Neuron (in vitro differentiated cells): Measurements from ENCODE around the gene MIGA2.
"Not testable (repeated sequence)": the region's sequence is repeated elsewhere in the genome, so short reads cannot be mapped to it uniquely, and the experiment has no call there.

ENCODE experiments used
- H2AFZ ChIP-seq: one replicate; pipeline ENCODE4 v1.6.1; 2013; ENCODE audit warnings: low read depth, mild to moderate bottlenecking, inconsistent platforms, low read length, moderate library complexity
- H3K27me3 ChIP-seq: one replicate; pipeline ENCODE4 v1.6.1; 2013; ENCODE audit warnings: low read length; ENCODE audit not compliant: insufficient read depth
- H3K36me3 ChIP-seq: one replicate; pipeline ENCODE4 v1.6.1; 2013; ENCODE audit warnings: low read length; ENCODE audit not compliant: insufficient read depth
- H3K4me1 ChIP-seq: one replicate; pipeline ENCODE4 v1.6.1; 2013; ENCODE audit warnings: low read length; ENCODE audit not compliant: insufficient read depth
- H3K4me3 ChIP-seq: 2 replicates; pipeline ENCODE4 v1.5.1; 2013; ENCODE audit warnings: mild to moderate bottlenecking, low read length, moderate library complexity
- H3K9me3 ChIP-seq: one replicate; pipeline ENCODE4 v1.6.1; 2013; ENCODE audit warnings: low read length

Gene MIGA2

DNA sequence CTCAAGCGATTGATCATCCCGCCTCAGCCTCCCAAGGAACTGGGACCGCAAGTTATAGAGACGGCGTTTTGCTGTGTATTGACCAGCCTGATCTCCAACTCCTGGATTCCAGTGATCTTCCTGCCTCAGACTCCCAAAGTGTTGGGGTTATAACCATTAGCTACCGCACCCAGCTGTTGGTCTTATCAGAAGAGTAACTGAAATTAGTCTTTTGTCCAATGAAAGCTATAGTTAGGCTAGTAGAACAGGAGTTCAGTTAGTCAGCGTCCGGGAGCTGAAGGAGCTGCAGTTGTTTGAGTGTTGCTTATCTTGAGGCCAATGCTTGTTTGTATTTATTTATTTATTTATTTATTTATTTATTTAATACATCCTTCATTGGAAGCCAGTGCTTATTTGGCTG, 3.2 kb upstream of the MIGA2 start:
- no peak overlapping the region for H2AFZ ChIP-seq
- H3K9me3 ChIP-seq, result no peaks in the 10 kb centered on the region
- no peak overlapping the region for H3K4me3 ChIP-seq
- H3K4me1 ChIP-seq, result peaks cover 28% of the 10 kb centered on the region
- H3K27me3 ChIP-seq, result no peaks in the 10 kb centered on the region
- no peaks in the 10 kb centered on the region for H3K36me3 ChIP-seq

DNA sequence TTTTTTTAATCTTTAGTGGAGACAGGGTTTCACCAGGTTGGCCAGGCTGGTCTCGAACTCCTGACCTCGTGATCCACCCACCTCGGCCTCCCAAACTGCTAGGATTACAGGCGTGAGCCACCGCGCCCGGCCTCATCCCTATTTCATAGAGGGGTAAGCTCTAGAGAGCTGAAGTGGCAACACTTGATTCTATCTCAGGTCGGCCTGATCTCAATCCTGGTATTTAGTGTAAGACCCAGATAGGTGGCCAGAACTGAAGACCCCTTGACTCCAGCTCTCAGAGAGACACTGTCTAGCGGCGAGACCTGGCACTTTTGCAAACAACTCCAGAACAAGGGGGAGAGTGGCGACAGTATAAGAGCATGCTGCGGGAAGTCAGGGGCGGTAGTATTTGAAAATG, 588 bp upstream of the MIGA2 start:
- not testable (repeated sequence) for H3K27me3 ChIP-seq, H3K36me3 ChIP-seq, H3K9me3 ChIP-seq
- Histone ChIP-seq H3K4me1 (peaks cover 20% of the 10 kb centered on the region), H2AFZ (peak overlapping the region; percentile 86), H3K4me3 (peak overlapping the region; percentile 39)

DNA sequence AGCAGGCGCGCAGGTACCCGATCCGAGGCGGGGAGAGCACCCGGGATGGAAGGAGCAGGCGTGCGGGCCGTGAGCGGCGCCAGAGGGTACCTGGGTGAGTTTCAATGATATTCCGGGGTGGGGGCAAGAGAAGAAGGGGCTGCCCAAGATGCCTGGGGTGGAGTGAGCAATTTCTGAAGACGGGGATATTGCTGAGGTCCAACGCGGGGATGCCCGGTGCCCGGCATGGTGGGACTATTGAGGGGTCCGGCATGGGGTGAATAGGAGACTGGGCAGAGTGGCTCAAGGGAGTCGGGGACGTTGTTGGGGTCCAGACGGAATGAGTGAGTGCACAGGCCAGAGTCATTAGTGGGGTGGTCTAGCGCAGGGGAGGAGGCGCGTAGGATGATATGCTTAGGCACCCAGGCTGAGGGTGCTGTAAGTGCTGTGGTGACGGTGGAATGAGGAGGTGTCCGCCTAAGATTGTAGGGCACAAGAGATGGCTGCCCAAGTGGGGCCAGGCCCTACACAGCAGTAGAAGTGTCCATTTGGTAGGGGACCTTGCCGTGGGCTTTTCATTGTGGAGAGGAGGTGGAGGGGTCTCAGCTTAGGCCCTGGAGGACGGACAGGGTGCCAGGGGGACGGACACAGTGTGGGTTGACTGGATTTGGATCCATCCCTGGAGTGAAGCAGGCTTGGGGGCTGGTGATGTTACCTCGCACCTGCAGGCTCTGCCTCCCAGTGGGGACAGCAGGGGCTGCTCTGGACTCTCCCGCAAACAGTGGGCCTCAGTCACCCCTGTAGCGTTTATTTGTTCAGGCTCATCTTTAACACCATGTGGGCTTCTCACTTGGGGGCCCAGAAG, 719 bp downstream of the MIGA2 start:
- no peaks in the 10 kb centered on the region for H3K27me3 ChIP-seq
- H3K36me3 ChIP-seq, result peaks cover 13% of the 10 kb centered on the region
- H3K9me3 ChIP-seq, result no peaks in the 10 kb centered on the region
- H2AFZ ChIP-seq, result peak overlapping the region; percentile 55
- peaks cover 20% of the 10 kb centered on the region for H3K4me1 ChIP-seq
- peak overlapping the region; percentile 81 for H3K4me3 ChIP-seq

DNA sequence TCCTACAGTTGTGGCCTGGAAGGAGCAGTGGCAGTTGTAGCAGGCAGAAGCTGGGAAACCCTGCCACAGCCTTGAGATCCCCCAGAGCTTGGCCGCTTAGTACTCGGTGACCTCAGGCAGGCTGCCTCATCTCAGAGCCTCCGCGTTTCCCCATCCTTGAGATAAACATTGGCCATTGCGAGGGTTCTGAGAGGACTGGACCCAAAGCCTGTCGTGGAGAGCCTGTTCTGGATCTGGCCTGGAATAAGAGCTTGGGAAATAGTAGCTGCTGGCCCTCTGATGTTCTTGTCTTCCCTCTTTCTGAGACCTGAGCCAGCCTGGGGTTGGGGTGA, 1.3 kb downstream of the MIGA2 start:
- H3K36me3 ChIP-seq, result peaks cover 19% of the 10 kb centered on the region
- no peaks in the 10 kb centered on the region for H3K27me3 ChIP-seq
- peaks cover 16% of the 10 kb centered on the region for H3K4me1 ChIP-seq
- peak overlapping the region; percentile 81 for H3K4me3 ChIP-seq
- H3K9me3 ChIP-seq, result no peaks in the 10 kb centered on the region
- no peak overlapping the region for H2AFZ ChIP-seq

DNA sequence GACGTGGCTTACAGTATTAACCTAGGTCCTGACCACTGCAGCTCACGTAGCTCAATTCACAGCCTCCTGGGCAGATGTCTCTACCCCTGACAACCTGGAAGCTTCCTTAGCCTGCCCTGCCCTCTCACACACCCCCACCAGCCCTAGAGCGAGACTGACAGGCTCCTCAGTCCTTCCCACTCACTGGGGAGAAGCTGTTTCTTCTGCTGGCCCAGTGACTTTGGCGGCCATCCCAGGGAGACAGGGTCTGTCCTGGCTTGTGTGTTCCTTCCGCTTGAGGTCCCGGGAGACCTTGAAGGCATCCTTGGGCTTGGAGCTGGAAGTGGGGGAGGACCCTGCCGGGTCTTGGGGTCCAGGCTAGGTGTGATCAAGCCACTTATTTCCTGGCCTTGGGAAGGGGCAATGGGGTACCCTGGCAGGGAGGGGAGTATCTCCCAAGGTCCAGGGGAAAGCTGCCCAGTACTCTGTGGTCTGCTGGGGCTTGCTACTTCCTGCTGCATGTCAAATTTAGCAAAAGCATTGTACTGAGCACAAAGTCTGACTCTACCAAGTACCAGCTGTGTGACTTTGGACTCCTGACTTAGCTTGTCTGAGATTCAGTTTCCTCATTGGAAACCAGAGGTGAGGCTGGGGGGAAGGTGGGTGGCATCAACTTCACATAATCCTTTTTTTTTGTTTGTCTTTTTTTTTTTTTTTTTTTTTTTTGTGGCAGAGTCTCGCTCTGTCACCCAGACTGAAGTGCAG, 1.9 kb downstream of the MIGA2 start:
- H3K4me1 ChIP-seq, result peaks cover 15% of the 10 kb centered on the region
- no peaks in the 10 kb centered on the region for H3K9me3 ChIP-seq
- peak overlapping the region; percentile 81 for H3K4me3 ChIP-seq
- peaks cover 22% of the 10 kb centered on the region for H3K36me3 ChIP-seq
- H2AFZ ChIP-seq, result no peak overlapping the region
- H3K27me3 ChIP-seq, result no peaks in the 10 kb centered on the region

DNA sequence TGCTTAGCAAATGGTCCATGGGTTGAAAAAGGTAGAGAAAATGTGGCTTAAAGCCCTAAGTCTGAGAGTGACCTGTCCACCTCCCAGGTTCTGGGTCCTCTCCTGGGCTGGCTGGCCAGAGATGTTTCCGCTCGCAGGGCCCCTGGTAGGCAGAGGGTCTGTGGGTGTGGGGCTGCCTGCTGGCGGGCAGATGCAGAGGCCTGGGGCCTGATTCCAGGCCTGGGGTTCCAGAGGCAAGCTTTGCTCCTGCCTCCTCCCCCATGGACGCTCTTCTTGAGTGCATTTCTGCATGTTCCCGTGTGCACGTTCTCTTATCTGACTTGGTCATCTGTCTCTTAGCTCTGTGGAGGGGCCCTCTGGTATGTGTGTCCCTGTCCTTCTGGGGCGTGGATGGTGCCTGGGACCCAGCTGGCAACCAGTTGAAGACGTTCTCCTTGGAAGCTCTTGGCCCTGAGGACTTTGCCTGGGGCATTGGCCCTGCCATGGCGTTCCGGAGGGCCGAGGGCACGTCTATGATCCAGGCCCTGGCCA, 3.8 kb downstream of the MIGA2 start:
- Histone ChIP-seq H3K4me3 (no peak overlapping the region), H3K27me3 (no peaks in the 10 kb centered on the region), H3K4me1 (peaks cover 15% of the 10 kb centered on the region), H3K36me3 (peaks cover 28% of the 10 kb centered on the region), H3K9me3 (no peaks in the 10 kb centered on the region), H2AFZ (no peak overlapping the region)

DNA sequence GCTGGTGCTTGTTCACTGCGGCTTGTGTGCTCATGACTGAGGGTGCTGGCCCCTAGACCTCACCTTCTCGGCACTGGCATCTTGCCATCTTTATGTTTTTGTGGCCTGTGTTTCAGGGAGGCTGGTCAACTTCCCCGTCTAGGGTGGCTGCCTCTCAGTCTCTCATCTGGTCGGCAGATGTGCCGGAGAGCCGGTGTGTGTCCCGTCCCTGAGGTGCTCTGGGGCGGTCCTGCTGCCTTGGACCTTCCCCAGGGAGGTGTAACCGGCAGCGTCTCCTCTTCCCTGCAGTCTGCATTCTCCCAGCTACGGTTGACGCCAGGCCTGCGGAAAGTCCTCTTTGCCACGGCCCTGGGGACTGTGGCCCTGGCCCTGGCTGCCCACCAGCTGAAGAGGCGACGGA, 5.6 kb downstream of the MIGA2 start:
- no peak overlapping the region for H3K4me3 ChIP-seq
- no peak overlapping the region for H2AFZ ChIP-seq
- peaks cover 10% of the 10 kb centered on the region for H3K4me1 ChIP-seq
- H3K9me3 ChIP-seq, result no peaks in the 10 kb centered on the region
- H3K27me3 ChIP-seq, result no peaks in the 10 kb centered on the region
- H3K36me3 ChIP-seq, result peaks cover 30% of the 10 kb centered on the region

DNA sequence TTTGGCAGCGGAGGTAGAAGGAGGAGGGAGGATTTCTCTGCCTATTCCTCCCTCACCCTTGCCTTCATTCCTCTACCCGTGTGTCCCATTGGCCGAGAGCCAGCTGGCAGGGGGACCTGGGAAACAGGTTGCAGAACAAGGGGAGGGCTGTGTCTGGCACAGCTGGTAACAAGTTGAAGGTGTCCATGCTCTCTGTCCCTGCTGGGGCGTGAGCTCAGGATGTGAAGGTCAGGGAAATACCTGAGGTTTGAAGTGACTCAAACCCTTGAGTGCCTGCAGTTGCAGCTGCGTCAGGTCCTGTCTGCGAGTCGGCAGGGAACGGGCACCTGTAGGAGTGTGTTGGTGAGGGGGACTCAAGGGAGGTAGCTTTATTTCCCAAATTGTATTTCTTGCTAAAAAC, 16.2 kb downstream of the MIGA2 start:
- Histone ChIP-seq H3K9me3 (no peaks in the 10 kb centered on the region), H3K36me3 (peaks cover 36% of the 10 kb centered on the region), H3K4me3 (no peak overlapping the region), H3K27me3 (no peaks in the 10 kb centered on the region), H2AFZ (no peak overlapping the region), H3K4me1 (peaks cover 7% of the 10 kb centered on the region)

DNA sequence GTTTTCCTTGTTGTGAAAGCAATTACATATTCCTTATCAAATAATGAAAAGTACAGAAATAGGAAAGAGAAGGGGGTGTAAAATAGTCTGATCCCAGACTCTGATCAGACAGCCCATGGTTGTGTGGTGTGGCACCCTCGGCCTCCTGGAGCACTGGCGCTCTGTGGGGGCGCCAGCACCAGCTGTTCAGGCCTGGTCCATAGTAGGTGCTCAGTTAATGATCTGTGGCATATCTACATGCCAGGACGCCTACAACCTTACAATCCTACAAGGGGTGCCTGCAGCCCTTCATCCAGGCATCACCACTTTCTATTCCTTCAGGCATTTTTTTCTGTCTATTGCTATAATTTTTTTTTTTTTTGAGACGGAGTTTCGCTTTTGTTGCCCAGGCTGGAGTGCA, 16.6 kb downstream of the MIGA2 start:
- H3K4me1 ChIP-seq, result peaks cover 7% of the 10 kb centered on the region
- H3K9me3 ChIP-seq, result no peaks in the 10 kb centered on the region
- peaks cover 34% of the 10 kb centered on the region for H3K36me3 ChIP-seq
- H3K4me3 ChIP-seq, result no peak overlapping the region
- H2AFZ ChIP-seq, result no peak overlapping the region
- no peaks in the 10 kb centered on the region for H3K27me3 ChIP-seq

DNA sequence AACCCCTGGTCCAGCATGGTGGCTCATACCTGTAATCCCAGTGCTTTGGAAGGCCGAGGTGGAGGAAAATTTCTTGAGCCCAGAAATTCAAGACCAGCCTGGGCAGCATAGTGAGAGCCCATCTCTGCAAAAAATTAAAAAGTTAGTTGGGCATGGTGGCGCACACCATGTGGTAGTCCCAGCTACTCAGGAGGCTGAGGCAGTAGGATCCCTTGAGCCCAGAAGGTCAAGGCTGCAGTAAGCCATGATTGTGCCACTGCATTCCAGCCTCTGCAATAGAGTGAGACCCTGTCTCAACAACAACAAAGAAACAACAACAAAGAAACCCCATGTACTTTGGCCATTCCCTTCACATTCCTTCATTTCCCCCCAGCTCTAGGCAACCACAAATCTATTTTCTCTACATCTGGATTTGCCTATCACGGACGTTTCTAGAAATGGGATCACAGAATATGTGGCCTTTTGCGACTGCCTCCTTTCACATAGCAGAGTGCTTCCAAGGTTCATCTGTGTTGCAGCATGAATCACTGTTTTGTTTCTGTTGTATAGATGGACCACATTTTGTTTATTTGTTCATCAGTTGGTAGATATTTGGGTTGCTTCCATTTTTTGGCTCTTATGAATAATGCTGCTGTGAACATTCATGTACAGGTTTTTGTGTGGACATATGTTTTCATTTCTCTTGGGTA, 17.9 kb downstream of the MIGA2 start:
- H2AFZ ChIP-seq, result no peak overlapping the region
- H3K36me3 ChIP-seq, result peaks cover 23% of the 10 kb centered on the region
- H3K9me3 ChIP-seq, result no peaks in the 10 kb centered on the region
- no peak overlapping the region for H3K4me3 ChIP-seq
- no peaks in the 10 kb centered on the region for H3K27me3 ChIP-seq
- peaks cover 7% of the 10 kb centered on the region for H3K4me1 ChIP-seq

DNA sequence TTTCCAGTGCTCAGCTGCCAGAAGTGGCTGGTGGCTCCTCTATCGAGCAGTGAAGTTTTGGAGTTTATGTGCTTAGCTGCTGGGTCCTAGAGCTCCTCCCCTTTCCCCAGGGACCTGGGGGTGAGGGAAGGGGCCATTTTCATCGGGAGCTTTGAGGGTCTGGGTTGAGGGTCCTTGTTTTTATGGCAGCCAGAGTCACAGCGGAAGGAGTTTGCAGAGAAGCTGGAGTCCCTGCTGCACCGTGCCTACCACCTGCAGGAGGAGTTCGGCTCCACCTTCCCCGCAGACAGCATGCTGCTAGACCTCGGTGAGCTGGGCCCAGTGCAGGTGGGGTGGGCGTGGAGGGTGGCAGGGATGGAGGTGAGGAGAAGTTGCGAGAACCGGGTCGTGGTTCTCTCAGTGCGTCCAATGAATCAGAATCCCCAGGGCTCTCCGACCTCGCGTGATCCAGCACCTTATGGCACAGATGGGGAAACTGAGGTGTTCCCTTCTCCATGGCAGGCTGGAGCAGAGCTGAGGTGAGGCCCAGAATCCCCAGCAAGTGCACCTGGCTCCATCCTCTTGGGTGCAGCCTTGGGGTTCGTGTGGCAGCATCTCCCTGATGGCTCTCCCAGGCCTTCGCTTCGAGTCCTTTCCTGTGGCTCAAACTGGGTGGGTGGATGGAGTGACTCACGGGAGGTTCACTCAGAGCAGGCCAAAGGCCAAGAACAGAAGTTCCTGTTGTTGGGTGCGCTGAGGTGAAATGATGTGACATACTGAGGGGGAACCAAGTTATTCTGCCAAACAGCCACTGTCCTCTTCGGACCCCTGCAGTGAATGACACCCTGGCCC, 22.8 kb downstream of the MIGA2 start:
- Histone ChIP-seq H3K4me3 (no peak overlapping the region), H3K27me3 (no peaks in the 10 kb centered on the region), H3K4me1 (peaks cover 4% of the 10 kb centered on the region), H2AFZ (no peak overlapping the region), H3K36me3 (peaks cover 35% of the 10 kb centered on the region), H3K9me3 (no peaks in the 10 kb centered on the region)
